Testis (tissue), 3 donors: ENCODE results near the gene CDK11B. TPM values are rescaled to one million over a fixed set of nuclear protein-coding genes. Genes with fewer than 3 reads are reported as not detected.
"Not testable (repeated sequence)": the region's sequence is repeated elsewhere in the genome, so short reads cannot be mapped to it uniquely, and the experiment has no call there.

ENCODE experiments used
- DNase-seq: peaks from one replicate; pipeline ENCODE4 v3.0.0-alpha.2; 2019
- H3K27ac ChIP-seq, 2 donors: fragments of 200-600 bp; sonication (generic); one replicate each; pipeline ENCODE4 v1.5.1; 2019
- H3K27me3 ChIP-seq: fragments of 200-600 bp; sonication (generic); one replicate; pipeline ENCODE4 v1.5.1; 2019
- H3K36me3 ChIP-seq: fragments of 200-600 bp; sonication (generic); one replicate; pipeline ENCODE4 v1.5.1; 2017; ENCODE audit warnings: low read depth; ENCODE audit errors: missing control alignments
- H3K4me1 ChIP-seq: fragments of 200-600 bp; sonication (generic); one replicate; pipeline ENCODE4 v1.5.1; 2019
- H3K4me3 ChIP-seq, 2 donors: fragments of 200-600 bp; sonication (generic); one replicate each; pipeline ENCODE4 v1.5.1; 2017 to 2019
- H3K9me3 ChIP-seq: fragments of 200-600 bp; sonication (generic); one replicate; pipeline ENCODE4 v1.5.1; 2017
- POLR2A ChIP-seq: fragments of 450-650 bp; IDR thresholded peaks from one replicate; pipeline ENCODE4 v1.6.1; 2017; ENCODE audit warnings: antibody characterized with exemption, mild to moderate bottlenecking, moderate library complexity
- WGBS, 2 donors: methylation state at CpG; one replicate each; pipeline ENCODE4 v1.1.5; 2018; 5-methylcytosine and 5-hydroxymethylcytosine counted together
- intact Hi-C: fragments of 100-400 bp; cut with DNase I; formaldehyde crosslinking; loops from one replicate; pipeline ENCODE4 v1.15.1; 2023; ENCODE audit warnings: low total_unique reads
- polyA plus RNA-seq: library from polyadenylated mRNA; stranded (reverse); fragments of 350-450 nt; fragmentation: Illumina TruSeq; extraction: RNeasy Lipid Tissue Mini Kit (QIAGEN cat#74804); gene quantifications from one replicate; pipeline ENCODE4 v1.2.3, GENCODE V29; 2014; ENCODE audit warnings: low read depth, low replicate concordance; ENCODE audit not compliant: insufficient read depth
- total RNA-seq, 2 donors: library from RNA; depleted of rRNA; stranded (reverse); fragments of >200 nt; gene quantifications; one replicate each; pipeline ENCODE4 v1.2.3, GENCODE V29; 2016
- TF ChIP-seq, protein P1 (sequence below), 3 experiments: fragments of 450-650 bp in 2 of 3; fragments of 200-600 bp in 1 of 3; sonication (generic) in 1 of 3; IDR thresholded peaks; one replicate each; pipeline ENCODE4 v1.5.1; 2016 to 2019; ENCODE audit warnings: antibody characterized with exemption in 3 of 3, mild to moderate bottlenecking in 2 of 3, moderate library complexity in 1 of 3

Gene CDK11B
- total and polyA plus RNA-seq, 3 donors from 2014 or later = 48.1 to 57.7 (median 56.0) TPM

DNA sequence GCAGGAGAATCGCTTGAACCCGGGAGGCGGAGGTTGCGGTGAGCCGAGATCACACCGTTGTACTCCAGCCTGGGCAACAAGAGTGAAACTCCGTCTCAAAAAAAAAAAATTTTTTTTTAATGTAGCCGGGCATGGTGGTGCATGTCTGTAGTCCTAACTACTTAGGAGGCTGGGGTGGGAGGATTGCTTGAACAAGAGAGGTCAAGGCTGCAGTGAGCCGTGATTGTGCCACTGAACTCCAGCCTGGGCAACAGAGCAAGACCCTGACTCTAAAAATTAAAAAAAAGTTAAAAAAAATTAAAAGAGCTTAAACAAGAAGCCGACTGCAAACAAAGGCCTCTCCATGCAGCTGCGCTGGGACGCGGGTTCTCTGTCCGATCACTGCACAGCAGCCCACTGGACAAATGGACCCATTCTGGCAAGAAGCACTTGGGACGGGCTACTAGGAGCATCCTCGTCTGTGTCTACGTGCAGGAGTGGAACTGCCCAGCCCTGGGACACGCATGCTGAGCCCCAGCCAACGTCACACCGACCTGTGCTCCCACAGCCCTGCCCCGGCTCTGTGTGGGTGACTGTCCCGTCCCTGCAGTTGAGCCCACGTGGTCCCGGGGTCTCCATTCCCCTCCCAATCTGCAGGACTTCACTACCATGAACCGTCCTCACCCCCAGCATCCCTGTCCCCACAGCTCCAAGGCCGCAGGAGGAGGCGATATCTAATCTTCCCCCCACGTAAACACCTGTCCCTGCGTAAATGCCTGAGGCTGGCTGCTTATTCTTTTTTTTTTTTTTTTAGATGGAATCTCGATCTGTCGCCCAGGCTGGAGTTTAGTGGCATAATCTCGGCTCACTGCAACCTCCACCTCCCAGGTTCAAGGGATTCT lies 21.5 kb upstream of the CDK11B start:
- Histone ChIP-seq H3K27me3 (no peaks in the 10 kb centered on the region), H3K36me3 (no peaks in the 10 kb centered on the region), H3K4me3 (no peak overlapping the region), H3K27ac (no peak overlapping the region), H3K4me1 (peaks cover 13% of the 10 kb centered on the region), H3K9me3 (no peaks in the 10 kb centered on the region)
- 78 to 87% methylated on average over 24 to 32 of the region's 32 CpGs for WGBS, 2 donors
- no peak for TF ChIP-seq POLR2A
- TF ChIP-seq, protein P1, sequence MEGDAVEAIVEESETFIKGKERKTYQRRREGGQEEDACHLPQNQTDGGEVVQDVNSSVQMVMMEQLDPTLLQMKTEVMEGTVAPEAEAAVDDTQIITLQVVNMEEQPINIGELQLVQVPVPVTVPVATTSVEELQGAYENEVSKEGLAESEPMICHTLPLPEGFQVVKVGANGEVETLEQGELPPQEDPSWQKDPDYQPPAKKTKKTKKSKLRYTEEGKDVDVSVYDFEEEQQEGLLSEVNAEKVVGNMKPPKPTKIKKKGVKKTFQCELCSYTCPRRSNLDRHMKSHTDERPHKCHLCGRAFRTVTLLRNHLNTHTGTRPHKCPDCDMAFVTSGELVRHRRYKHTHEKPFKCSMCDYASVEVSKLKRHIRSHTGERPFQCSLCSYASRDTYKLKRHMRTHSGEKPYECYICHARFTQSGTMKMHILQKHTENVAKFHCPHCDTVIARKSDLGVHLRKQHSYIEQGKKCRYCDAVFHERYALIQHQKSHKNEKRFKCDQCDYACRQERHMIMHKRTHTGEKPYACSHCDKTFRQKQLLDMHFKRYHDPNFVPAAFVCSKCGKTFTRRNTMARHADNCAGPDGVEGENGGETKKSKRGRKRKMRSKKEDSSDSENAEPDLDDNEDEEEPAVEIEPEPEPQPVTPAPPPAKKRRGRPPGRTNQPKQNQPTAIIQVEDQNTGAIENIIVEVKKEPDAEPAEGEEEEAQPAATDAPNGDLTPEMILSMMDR (IDR thresholded peaks at IDR 0.05) = no peak
- intact Hi-C loops = no loop called here
- DNase-seq = no peak

DNA sequence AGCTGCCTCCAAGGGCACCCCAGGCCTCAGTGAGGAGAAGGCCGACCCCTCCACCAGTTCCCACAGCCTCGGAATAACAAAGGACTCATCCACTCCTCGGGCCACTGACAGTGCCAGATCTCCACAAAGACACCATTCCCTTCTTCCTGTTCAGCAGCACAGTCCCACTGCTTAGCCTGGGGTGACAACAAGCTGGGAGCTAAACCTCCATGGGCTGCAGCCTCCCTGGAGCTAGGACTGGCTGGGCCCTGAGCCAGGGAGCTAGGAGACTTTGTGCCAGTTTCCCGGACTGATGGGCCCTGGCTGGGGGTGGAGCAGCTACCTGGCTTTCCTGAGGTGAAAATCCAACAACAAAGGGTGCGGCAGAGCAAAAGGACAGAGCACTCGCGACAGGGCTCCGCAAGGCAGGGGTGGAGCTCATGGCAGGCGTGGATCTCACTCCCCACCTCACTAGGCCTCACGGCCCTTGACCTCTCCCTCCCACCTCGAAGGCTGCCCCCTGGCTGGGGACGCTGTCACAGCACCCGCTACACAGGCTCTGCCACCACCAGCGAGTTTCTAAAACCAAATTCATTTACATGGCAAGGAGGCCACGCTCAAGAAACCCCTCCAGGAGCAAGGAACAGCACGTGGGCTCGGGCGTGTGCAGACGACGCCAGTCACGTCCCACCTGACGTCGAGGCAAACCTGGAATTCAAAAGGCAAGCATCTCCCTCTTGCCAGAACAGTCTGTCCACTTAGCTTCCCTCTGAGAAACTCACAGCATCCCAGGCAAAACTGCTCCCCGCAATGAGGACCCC lies 20.0 kb upstream of the CDK11B start:
- Histone ChIP-seq H3K4me3 (no peak overlapping the region), H3K9me3 (no peaks in the 10 kb centered on the region), H3K27me3 (no peaks in the 10 kb centered on the region), H3K4me1 (peaks cover 13% of the 10 kb centered on the region), H3K36me3 (no peaks in the 10 kb centered on the region), H3K27ac (no peak overlapping the region)
- 72 to 74% methylated on average over 21 to 24 of the region's 24 CpGs for WGBS, 2 donors
- intact Hi-C loops = loop anchor here (10.0 kb wide), 1 partner anchor 566 kb away; no protein-coding TSS in a partner anchor
- DNase-seq = no peak
- no peak for TF ChIP-seq POLR2A
- TF ChIP-seq, protein P1 (IDR thresholded peaks at IDR 0.05) = no peak

DNA sequence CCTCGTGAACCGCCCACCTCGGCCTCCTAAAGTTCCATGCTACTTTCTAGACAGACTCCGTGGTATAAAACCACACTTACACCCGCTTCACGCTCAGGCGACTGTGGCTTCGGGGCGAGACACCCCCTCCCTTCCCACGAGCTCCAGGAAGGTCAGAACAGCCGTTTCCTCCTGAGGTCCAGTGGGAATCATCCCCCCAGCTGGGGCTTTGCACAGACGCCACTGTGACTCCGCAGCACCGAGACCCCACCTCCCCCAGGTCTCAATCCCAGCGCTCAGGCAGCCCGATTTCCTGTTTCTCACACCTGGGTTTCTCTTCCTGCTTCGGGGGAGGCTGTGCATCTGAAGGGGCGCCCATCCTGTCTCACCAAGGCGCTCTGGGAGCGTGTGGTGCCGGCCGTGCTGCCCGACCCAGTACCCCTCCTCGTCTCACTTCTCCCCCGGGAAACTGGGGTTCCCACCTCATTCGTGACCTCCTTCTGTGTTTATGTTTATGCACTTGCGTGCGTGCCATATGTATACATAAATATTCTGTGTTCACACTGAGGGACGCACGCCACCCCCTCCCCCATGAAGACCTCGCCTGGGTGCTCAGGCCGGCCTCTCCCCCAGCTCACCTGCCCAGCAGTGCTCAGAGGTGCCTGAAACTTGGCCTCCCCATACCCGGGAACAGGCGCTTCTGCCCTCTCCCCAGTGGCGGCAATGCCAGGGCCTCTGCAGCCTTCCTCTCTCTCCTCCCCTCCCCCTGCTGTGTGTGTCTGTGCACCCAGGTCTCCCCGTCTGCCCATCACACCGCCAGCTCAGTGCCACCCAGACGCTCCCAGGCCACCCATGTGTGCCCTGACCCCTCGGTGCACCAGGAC lies 19.1 kb upstream of the CDK11B start:
- Histone ChIP-seq H3K4me1 (peaks cover 13% of the 10 kb centered on the region), H3K9me3 (no peaks in the 10 kb centered on the region), H3K36me3 (no peaks in the 10 kb centered on the region), H3K27me3 (no peaks in the 10 kb centered on the region), H3K27ac (no peak overlapping the region), H3K4me3 (no peak overlapping the region)
- 77 to 83% methylated on average over 36 to 39 of the region's 39 CpGs for WGBS, 2 donors
- no peak for DNase-seq
- no peak for TF ChIP-seq POLR2A
- TF ChIP-seq, protein P1 (IDR thresholded peaks at IDR 0.05) = no peak
- intact Hi-C loops = loop anchor here (10.0 kb wide), 1 partner anchor 567 kb away; no protein-coding TSS in a partner anchor

DNA sequence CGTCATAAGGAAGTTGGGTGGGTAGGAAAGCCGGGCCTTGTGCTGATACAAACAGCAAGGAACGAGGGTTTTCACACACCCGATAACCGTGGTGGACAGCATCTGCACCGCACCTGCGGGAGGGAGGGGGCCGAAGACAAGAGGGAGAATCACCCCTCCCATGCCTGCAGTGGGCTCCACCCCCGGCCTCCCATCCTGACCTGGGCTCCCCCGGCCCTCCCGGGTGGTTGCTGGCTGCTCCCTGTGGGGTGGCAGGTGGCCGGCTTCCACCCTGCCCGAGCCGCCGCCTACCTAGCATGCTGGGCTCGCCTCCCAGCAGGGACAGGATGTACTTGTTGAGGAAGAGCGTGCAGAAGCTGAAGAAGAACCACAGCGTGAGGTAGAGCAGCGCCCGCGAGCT lies 17.3 kb upstream of the CDK11B start:
- peaks cover 13% of the 10 kb centered on the region for H3K4me1 ChIP-seq
- intact Hi-C loops = loop anchor here (10.0 kb wide), 1 partner anchor 569 kb away; no protein-coding TSS in a partner anchor
- not testable (repeated sequence) for H3K36me3 ChIP-seq, DNase-seq, H3K27me3 ChIP-seq, H3K4me3 ChIP-seq, H3K27ac ChIP-seq, H3K9me3 ChIP-seq
- 100% methylated on average over 1 of the region's 21 CpGs; no CpG with 5 or more reads in 1 of the 2 donors for WGBS, 2 donors

DNA sequence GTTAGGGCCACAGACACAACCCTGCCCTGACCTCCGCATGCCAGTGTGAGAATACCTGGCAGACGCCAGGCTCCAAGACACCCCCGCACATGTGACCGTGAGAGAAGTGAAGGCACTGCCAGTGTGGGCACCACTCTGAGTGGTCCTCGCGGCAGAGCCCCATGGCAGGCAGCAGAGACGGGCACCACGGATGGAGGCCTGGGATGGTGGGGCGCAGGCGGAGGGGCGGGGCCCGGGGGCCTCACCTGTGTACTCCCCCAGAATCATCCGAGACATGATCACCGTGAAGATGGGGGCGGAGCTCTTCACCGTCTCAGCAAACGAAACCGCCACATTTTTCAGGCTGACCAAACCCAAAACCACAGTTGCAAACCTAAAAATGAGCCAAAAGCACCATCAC lies 16.4 kb upstream of the CDK11B start:
- not testable (repeated sequence) for H3K27me3 ChIP-seq, H3K4me1 ChIP-seq, H3K4me3 ChIP-seq, H3K27ac ChIP-seq, DNase-seq, H3K9me3 ChIP-seq, H3K36me3 ChIP-seq
- intact Hi-C loops = loop anchor here (10.0 kb wide), 1 partner anchor 570 kb away; no protein-coding TSS in a partner anchor
- WGBS, 2 donors = 92% methylated on average over 10 of the region's 18 CpGs; no CpG with 5 or more reads in 1 of the 2 donors

DNA sequence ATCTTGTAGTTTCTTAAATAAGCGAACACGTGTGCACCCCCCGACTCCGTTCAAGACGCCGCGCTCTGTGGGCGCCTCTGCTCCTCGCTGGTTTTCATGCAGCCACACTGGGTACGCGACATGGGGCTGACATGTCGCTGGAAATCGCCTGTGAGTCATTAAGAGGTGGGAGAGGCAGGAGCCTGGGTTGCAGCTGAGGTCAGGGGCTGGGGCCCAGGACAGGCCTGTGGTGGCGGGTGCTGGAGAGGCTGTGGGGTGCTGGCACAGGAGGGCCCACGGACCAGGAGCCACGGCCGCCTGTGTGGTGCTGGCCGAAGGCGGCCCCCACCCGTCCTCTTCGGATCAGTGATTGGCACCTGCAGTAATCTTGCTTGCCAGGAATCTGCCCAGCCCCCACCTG lies 16.0 kb upstream of the CDK11B start:
- H3K4me1 ChIP-seq, H3K27me3 ChIP-seq, DNase-seq, H3K9me3 ChIP-seq, H3K36me3 ChIP-seq, H3K4me3 ChIP-seq, H3K27ac ChIP-seq: not testable (repeated sequence)
- intact Hi-C loops = loop anchor here (10.0 kb wide), 1 partner anchor 570 kb away; no protein-coding TSS in a partner anchor
- WGBS, 2 donors = 87 to 90% methylated on average over 11 to 17 of the region's 21 CpGs
